Measurements from ENCODE around the gene MVK.
"Not testable (repeated sequence)": the region's sequence is repeated elsewhere in the genome, so short reads cannot be mapped to it uniquely, and the experiment has no call there.

The MVK gene

DNA sequence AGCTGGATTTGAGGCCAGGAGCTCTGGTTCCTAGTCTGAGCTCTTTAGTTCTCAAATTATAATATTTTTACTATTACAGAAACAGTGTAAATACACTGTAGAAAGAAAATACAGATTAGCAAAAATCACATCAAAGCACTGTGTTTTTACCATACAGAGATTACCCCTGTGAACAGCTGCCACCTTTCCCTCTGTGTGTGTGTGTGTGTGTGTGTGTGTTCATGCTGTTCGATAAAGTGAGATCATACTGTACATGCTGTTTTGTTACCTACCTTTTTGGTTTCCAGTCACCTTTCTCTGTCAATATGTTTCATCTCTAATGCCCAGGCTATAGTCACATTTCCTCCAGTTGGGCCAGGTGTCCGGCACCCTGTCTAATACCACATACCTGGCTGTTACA, 26.9 kb downstream of the MVK start:
- no peak for DNase-seq
- Mint-ChIP-seq H3K4me3 (no peak overlapping the region), H3K27ac (no peak overlapping the region), H3K4me1 (peaks cover 21% of the 10 kb centered on the region), H3K27me3 (peaks cover 14% of the 10 kb centered on the region), H3K9me3 (no peaks in the 10 kb centered on the region)
- no peak for ATAC-seq

DNA sequence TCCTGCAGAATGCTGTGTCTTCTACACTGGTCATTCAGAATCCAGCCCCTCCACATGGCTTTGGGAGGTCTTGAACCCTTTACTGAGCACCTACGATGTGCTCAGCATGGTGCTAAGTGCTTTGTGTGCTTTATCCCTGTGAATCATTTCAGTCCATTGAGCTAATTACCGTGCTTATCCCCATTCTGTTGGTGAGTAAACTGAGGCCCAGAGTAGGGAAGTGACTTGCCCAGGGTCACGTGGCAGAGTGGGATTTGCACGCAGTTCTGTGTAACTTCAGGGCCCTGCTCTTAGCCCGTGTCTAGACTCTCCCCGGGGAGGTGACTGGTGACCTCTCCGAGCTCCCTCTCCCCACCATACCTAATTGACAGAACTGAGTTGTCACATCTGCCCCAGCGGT, 27.4 kb downstream of the MVK start:
- Mint-ChIP-seq H3K27ac (no peak overlapping the region), H3K9me3 (no peaks in the 10 kb centered on the region), H3K4me3 (no peak overlapping the region), H3K27me3 (peaks cover 19% of the 10 kb centered on the region), H3K4me1 (peaks cover 16% of the 10 kb centered on the region)
- ATAC-seq (no peak), DNase-seq (no peak)

GRCh38 chr12:109601557-109601956, 28.0 kb downstream of the MVK start:
- Mint-ChIP-seq H3K4me1 (peaks cover 15% of the 10 kb centered on the region), H3K4me3 (no peak overlapping the region), H3K9me3 (no peaks in the 10 kb centered on the region), H3K27ac (no peak overlapping the region), H3K27me3 (peaks cover 24% of the 10 kb centered on the region)
- no peak for DNase-seq
- no peak for ATAC-seq

GRCh38 chr12:109602132-109602531, 28.5 kb downstream of the MVK start:
- not testable (repeated sequence) for H3K9me3 Mint-ChIP-seq, DNase-seq, H3K4me3 Mint-ChIP-seq, ATAC-seq
- Mint-ChIP-seq H3K27ac (peak overlapping the region in 1 of 2 donors; percentile 7), H3K4me1 (peaks cover 11% of the 10 kb centered on the region), H3K27me3 (peaks cover 30% of the 10 kb centered on the region)

DNA sequence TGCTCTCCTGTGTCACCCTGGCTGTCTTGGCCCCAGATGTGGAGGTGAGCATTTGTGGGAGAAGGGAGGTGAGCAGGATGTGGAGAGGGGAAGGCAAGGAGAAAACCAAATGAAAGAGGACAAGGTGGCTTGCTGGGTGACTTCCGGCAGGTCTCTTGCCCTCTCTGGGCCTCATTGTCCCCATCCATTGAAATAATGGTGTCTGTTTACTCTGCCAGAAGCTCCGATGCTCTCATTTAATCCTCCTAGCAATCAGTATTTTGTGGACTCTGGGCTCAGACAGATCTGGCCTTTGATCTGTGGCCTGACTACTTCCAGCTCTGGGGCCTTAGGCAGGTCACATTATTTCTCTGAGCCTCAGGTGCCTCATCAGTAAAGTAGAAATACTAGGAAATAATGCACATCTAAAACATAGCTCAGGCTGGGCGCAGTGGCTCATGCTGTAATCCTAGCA, 30.6 kb downstream of the MVK start:
- Mint-ChIP-seq H3K4me1 (no peaks in the 10 kb centered on the region), H3K4me3 (no peak overlapping the region), H3K27ac (no peak overlapping the region), H3K27me3 (peaks cover 49% of the 10 kb centered on the region), H3K9me3 (no peaks in the 10 kb centered on the region)
- no peak for DNase-seq
- ATAC-seq = no peak

- ATAC-seq (no peak), DNase-seq (no peak)
- Mint-ChIP-seq H3K4me3 (no peak overlapping the region), H3K27me3 (peaks cover 56% of the 10 kb centered on the region), H3K9me3 (no peaks in the 10 kb centered on the region), H3K27ac (no peak overlapping the region), H3K4me1 (no peaks in the 10 kb centered on the region)
Observed at GRCh38 chr12:109605016-109605415, 31.4 kb downstream of the MVK start.

DNA sequence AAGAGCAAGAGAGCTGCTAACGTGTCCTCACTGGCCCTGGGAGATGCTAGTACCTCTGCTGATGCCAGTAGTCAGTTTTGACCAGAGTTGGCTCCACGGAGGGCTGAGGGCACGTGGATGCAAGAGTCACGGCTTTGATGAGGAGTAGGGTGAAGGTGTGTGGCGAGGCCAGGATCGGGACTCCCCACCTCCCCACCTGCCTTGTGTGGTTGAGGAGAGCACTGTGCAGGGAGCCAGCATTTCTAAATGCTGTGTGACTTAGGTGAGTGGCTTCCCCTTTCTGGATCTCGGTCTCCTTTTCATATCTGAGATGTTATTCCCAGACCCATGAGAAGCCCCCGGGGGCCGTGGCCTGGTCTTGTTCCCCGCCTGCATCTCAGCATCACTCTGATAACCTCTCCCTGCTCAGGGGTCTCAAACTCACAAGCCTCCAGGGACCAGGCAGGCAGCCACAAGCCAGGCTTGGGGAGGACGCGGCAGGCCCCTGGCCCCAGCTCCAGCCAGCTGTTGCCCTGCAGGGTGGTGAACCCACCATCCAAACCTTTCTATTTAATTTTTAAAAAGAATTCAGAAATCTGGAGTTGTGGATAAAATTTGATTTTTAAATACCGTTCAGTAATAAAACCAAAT, 32.1 kb downstream of the MVK start:
- no peak overlapping the region for H3K27ac Mint-ChIP-seq
- no peaks in the 10 kb centered on the region for H3K9me3 Mint-ChIP-seq
- H3K27me3 Mint-ChIP-seq = peaks cover 56% of the 10 kb centered on the region
- H3K4me1 Mint-ChIP-seq = no peaks in the 10 kb centered on the region
- no peak overlapping the region for H3K4me3 Mint-ChIP-seq
- no peak for ATAC-seq
- DNase-seq = no peak

GRCh38 chr12:109606320-109607028, 32.9 kb downstream of the MVK start:
- ATAC-seq (no peak), DNase-seq (no peak)
- Mint-ChIP-seq H3K4me3 (no peak overlapping the region), H3K27me3 (peaks cover 62% of the 10 kb centered on the region), H3K4me1 (no peaks in the 10 kb centered on the region), H3K27ac (no peak overlapping the region), H3K9me3 (no peaks in the 10 kb centered on the region)

GRCh38 chr12:109607618-109608017, 34.0 kb downstream of the MVK start:
- H3K4me1 Mint-ChIP-seq = no peaks in the 10 kb centered on the region
- H3K27ac Mint-ChIP-seq = peak overlapping the region in 1 of 2 donors; percentile 56
- no peaks in the 10 kb centered on the region for H3K9me3 Mint-ChIP-seq
- ATAC-seq (no peak), DNase-seq (no peak)
- H3K4me3 Mint-ChIP-seq = no peak overlapping the region
- H3K27me3 Mint-ChIP-seq = peaks cover 73% of the 10 kb centered on the region

GRCh38 chr12:109608270-109608669, 34.7 kb downstream of the MVK start:
- no peak overlapping the region for H3K27ac Mint-ChIP-seq
- DNase-seq (no peak), ATAC-seq (no peak)
- H3K4me3 Mint-ChIP-seq = no peak overlapping the region
- peaks cover 80% of the 10 kb centered on the region for H3K27me3 Mint-ChIP-seq
- H3K9me3 Mint-ChIP-seq = no peaks in the 10 kb centered on the region
- no peaks in the 10 kb centered on the region for H3K4me1 Mint-ChIP-seq

DNA sequence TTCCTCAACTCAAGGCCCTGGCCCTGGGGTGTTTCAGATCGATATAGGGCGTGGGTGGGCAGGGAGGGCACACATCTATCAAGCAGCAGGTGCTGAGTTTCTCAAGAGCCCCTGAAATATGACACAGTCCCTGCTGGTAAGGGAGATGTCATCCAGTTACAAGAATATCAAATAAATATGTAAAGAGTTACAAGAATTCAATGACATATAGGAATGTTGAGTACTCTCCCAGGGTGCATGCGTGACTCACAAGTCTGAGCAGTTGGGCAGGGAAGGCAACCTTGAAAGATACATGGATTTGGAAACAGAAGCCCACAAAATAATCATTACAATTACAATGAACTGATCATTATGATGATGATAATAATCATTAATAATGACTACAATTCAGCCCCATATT, 35.2 kb downstream of the MVK start:
- Mint-ChIP-seq H3K4me1 (no peaks in the 10 kb centered on the region), H3K4me3 (no peak overlapping the region), H3K27me3 (peaks cover 82% of the 10 kb centered on the region), H3K27ac (no peak overlapping the region), H3K9me3 (no peaks in the 10 kb centered on the region)
- DNase-seq (no peak), ATAC-seq (no peak)

DNA sequence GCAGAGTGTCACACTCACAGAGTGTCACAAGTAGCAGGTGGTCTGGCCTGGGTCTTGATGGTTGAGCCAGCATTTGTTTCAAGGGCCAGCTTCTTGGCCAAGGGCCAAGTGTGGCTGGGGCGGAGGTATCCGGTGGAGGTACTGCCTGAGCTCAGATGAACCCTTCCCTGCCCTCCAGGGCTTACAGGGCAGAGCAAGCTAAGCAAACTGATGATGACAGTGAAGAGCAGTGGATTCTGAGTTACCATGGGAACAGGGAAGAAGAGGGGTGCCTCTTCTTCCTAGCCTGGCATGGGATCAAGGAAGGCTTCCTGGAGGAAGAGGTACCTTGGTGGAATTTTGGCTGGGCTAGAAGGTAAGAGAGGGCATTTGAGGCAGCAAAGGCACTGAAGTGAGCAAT, 35.7 kb downstream of the MVK start:
- H3K9me3 Mint-ChIP-seq = no peaks in the 10 kb centered on the region
- no peaks in the 10 kb centered on the region for H3K4me1 Mint-ChIP-seq
- no peak for DNase-seq
- no peak overlapping the region for H3K27ac Mint-ChIP-seq
- no peak overlapping the region for H3K4me3 Mint-ChIP-seq
- ATAC-seq = no peak
- H3K27me3 Mint-ChIP-seq = peaks cover 79% of the 10 kb centered on the region

- no peaks in the 10 kb centered on the region for H3K9me3 Mint-ChIP-seq
- peaks cover 81% of the 10 kb centered on the region for H3K27me3 Mint-ChIP-seq
Observed at GRCh38 chr12:109610523-109610922, 36.9 kb downstream of the MVK start.

DNA sequence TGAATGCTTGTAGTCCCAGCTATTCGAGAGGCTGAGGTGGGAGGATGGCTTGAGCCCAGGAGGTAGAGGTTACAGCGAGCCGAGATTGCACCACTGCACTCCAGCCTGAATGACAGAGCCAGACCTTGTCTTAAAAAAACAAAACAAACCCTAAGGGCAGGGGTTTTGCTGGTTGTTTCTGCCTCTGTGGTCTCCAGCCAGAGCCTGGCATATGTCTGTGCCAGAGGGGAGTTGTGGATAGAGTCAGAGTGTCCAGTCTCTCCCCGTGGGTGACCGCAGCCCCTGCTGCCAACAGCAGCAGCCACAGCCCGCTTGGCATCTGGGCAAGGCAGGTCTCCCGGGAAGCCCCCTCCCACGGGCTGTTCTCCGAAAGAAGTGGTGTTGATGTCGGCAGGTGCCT, 37.6 kb downstream of the MVK start:
- peaks cover 79% of the 10 kb centered on the region for H3K27me3 Mint-ChIP-seq
- ATAC-seq (no peak), DNase-seq (no peak)
- H3K4me3 Mint-ChIP-seq = no peak overlapping the region
- peak overlapping the region; percentile 34 to 64 for H3K27ac Mint-ChIP-seq
- no peaks in the 10 kb centered on the region for H3K9me3 Mint-ChIP-seq
- no peaks in the 10 kb centered on the region for H3K4me1 Mint-ChIP-seq

More at GRCh38 chr12:109610523-109610922, 36.9 kb downstream of the MVK start:
- no peak for ATAC-seq
- H3K4me1 Mint-ChIP-seq = no peaks in the 10 kb centered on the region
- DNase-seq = no peak
- no peak overlapping the region for H3K27ac Mint-ChIP-seq
- H3K4me3 Mint-ChIP-seq = no peak overlapping the region

GRCh38 chr12:109612003-109612402, 38.4 kb downstream of the MVK start:
- Mint-ChIP-seq H3K27ac (no peak overlapping the region), H3K9me3 (no peaks in the 10 kb centered on the region), H3K4me1 (no peaks in the 10 kb centered on the region), H3K4me3 (no peak overlapping the region), H3K27me3 (peaks cover 78% of the 10 kb centered on the region)
- ATAC-seq (no peak), DNase-seq (no peak)

GRCh38 chr12:109612975-109613502, 39.4 kb downstream of the MVK start:
- DNase-seq (no peak), ATAC-seq (no peak)
- no peaks in the 10 kb centered on the region for H3K4me1 Mint-ChIP-seq
- no peaks in the 10 kb centered on the region for H3K9me3 Mint-ChIP-seq
- peaks cover 68% of the 10 kb centered on the region for H3K27me3 Mint-ChIP-seq
- no peak overlapping the region for H3K4me3 Mint-ChIP-seq
- H3K27ac Mint-ChIP-seq = no peak overlapping the region

Data from stimulated activated naive CD8-positive, alpha-beta T cell treated with anti-CD3 and anti-CD28 coated beads, Interleukin-15, amount 100 ng/mL, for 72 hours (primary cell).